Measurements from ENCODE around the gene POLN.

Gene POLN

DNA sequence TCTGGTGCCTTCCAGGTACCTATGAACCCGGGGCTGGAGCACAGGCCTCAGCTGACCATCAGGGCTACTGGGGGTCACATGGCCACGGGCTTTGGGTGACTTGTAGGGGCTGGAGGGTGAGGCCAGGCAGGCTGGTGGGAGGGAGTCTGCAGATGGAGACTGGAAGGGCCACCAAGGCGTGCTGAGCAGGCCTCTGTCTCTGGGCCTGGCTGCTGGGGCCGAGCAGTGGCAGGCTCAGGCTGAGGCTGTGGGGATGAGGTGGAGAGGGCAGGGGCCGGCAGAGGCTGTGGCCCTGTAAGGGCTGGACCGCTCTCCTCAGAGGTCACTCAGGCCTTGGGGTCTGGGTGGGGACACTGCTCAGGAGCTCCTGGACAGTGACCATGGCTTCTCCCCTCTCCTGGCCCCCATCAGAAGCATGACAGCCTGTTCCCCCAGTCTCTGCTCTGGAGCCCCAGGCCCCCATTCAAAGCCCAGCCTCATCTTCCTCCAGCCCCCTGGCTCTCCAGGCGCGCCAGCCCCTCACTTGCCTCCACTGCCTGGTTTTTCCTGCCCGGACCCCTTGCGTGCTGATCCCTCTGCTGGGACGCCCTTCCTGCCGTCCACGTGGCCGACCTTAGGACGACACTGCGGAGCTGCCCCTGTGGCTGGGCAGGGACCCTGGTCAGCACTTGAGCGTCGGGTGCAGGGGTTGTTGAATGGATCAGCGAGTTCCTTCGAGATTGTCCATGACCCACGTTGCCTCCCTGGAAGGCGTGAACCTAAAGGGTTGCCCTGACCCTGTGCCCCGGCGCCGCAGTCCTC is 193.9 kb downstream of the POLN start:
- TF ChIP-seq, protein P1, sequence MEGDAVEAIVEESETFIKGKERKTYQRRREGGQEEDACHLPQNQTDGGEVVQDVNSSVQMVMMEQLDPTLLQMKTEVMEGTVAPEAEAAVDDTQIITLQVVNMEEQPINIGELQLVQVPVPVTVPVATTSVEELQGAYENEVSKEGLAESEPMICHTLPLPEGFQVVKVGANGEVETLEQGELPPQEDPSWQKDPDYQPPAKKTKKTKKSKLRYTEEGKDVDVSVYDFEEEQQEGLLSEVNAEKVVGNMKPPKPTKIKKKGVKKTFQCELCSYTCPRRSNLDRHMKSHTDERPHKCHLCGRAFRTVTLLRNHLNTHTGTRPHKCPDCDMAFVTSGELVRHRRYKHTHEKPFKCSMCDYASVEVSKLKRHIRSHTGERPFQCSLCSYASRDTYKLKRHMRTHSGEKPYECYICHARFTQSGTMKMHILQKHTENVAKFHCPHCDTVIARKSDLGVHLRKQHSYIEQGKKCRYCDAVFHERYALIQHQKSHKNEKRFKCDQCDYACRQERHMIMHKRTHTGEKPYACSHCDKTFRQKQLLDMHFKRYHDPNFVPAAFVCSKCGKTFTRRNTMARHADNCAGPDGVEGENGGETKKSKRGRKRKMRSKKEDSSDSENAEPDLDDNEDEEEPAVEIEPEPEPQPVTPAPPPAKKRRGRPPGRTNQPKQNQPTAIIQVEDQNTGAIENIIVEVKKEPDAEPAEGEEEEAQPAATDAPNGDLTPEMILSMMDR (IDR thresholded peaks at IDR 0.05; ENCODE audit: low read depth, low read length): no peak
- DNase-seq (ENCODE audit: extremely low read depth, low read depth): no peak

DNA sequence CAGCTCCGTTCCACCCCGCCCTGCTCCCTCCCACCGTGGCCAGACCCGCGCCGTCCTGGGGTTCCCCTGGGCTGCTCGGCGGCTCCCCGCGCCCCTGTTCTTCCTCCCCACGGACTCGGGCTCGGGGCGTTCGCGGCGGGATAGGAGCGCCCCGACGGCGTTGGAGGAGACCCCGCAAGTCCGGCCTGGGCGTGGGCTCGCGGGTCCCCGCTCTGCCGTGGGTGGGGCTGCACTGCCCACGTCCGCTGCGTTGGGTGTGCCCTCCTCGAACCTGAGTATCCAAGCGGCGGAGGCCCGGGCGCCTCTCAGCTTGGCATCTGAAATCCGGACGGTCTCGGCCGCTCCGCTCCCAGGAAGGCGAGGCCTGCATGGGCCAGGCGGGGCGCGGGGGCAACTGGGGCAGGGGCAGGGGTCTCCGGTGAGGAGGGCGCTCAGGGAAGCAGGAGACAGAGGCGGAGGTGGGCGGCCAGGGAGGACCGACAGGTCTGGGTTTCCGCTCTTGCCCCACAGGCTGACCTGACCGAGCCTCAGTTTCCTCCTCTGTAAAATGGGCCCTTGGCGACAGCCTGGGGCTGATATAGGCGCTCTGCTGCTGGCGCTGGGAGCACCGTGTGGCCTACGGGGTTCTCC is 194.8 kb downstream of the POLN start:
- TF ChIP-seq, protein P1 (IDR thresholded peaks at IDR 0.05; ENCODE audit: low read depth, low read length): no peak
- no peak for DNase-seq (ENCODE audit: extremely low read depth, low read depth)

DNA sequence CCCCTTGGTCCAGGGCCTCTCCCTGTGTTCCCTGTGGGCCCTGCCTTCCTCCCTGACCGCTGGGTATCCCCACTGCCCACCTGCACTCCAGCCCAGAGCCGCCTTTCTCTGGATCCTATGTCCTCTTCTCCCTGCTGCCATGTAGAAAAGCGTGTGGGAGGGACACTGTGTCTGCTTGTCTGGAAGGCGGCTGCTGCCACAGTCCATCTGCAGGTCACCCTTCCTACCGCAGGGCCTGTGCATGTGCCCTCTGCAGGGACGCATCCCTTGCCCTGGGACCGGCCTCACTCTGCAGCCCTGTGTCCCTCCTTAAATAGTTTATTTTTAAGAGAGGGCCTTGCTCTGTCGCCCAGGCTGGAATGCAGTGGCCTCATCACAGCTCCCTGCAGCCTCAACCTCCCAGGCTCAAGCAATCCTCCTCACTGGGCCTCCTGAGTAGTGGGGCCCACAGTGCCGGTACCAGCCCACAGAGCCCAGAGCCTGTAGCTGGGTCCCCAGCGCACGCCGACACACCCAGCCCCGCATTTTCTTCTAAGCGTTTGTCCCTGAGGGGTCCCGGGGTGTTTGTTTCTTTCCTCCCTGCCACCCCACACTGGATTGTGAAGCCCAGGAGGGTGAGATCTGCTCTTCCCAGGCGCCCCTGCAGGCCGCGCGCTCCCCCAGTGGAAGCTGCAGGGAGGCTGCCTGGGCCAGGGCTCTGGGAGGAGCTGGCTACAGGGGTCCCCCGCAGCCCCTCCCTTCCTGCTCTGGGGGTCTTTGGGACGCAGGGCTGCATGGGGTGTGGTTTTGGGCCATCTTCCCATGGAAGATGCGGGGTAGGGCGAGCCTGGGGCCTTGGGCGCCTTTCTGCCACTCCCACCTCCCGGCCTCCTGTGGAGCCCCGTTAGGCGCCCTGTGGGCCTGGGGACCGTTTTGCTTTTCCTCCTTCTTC is 195.6 kb downstream of the POLN start:
- DNase-seq (ENCODE audit: extremely low read depth, low read depth): no peak
- TF ChIP-seq, protein P1 (IDR thresholded peaks at IDR 0.05; ENCODE audit: low read depth, low read length): no peak

DNA sequence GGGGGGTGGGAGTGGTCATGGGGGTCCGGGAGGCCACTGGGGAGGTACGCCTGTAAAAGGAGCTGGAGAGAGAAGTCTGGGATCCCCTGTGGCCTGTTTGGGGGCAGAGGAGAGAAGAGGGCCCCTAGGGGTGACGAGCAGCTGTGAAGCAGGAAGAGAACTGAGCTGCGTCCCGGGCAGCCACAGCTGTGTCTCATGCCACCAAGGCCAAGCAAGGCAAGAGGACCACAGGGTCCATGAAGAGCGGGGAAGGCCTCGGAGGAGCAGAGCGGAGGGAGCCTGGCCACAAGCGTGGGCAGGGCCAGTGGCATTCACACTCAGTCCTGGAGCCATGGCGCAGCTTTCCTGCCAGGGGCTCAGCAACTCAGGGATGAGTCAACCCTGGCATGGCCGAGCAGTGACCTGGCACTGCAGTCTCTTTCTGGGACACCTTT is 196.4 kb downstream of the POLN start:
- TF ChIP-seq, protein P1 (IDR thresholded peaks at IDR 0.05; ENCODE audit: low read depth, low read length): no peak
- no peak for DNase-seq (ENCODE audit: extremely low read depth, low read depth)

DNA sequence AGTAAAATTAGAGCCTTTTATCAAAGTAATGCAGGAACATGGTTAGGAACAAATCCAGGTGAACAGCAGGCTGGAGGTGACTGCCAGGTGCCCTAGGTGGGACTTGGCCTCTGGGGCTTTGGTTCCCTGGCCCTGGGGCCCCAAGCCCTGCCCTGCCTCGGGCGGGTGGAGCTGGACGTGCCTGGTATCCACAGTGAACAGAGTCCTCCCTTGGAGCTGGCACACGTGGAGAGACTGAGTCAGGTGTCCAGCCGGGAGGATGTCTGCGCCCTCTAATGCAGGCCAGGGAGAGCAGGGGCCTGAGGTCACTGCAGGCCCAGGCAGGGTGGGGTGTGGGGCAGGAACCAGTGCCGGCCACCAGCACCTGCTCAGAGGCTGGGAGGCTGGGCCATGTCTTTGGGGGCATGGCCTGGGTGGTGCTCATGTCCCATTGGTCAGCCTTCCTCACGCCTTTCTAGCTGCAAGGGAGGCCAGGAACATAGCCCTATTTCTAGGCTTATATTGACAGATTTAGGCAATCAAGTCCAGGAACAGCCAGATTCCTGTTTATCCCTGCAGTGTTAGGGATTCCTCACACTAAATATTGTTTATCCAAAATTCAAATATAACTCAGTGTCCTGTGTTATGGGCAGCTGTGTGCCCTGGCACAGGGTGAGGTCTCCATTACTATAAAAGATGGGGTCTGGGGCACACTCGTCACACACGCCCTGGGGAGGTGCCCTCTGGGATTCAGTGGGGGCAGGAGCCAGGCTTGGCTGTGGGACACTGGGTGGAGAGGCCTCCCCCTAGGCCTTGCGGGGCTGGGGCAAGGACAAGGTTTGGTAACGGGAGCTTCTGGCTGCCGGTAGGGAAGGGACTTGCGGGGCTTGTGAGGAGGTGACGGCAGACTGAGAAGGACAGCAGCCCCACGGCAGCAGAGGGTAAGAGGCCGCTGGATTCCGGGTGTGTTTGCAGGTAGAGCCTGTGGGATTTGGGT is 197.1 kb downstream of the POLN start:
- TF ChIP-seq, protein P1 (IDR thresholded peaks at IDR 0.05; ENCODE audit: low read depth, low read length): no peak
- DNase-seq (ENCODE audit: extremely low read depth, low read depth): no peak

DNA sequence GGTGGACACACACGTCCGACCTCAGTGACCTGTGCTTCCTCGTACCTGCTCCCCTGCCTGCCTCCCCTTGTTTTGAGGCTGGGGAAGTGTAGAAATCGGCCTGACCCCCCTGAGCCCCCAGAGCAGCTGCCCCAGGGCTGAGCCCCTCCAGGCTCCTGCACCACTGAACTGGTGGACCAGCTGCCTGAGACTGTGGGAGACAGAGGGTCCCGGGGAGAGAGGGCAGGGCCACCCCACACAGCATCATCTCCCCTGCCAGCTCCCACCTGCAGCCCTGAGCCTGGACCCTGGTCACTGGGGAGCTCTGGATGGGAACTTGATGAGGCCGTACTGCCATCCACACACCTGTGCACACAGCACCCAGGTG is 197.8 kb downstream of the POLN start:
- DNase-seq (ENCODE audit: extremely low read depth, low read depth): no peak
- TF ChIP-seq, protein P1 (IDR thresholded peaks at IDR 0.05; ENCODE audit: low read depth, low read length): no peak
